GM21723 (cell line): ENCODE results near the gene C16orf96.

Source experiments
- ATAC-seq: cut with Tn5 transposase; IDR thresholded peaks from one replicate; pipeline ENCODE4 v1.9.1; 2021; ENCODE audit warnings: mild to moderate bottlenecking, moderate library complexity; ENCODE audit not compliant: unreplicated experiment

C16orf96 gene

GRCh38 chr16:4641895-4642294, 85.8 kb downstream of the C16orf96 start:
- no peak for ATAC-seq

GRCh38 chr16:4646773-4647643, 90.9 kb downstream of the C16orf96 start:
- no peak for ATAC-seq

- no peak for ATAC-seq
Measured at GRCh38 chr16:4647644-4647980, 91.5 kb downstream of the C16orf96 start.

- ATAC-seq = no peak
Measured at GRCh38 chr16:4648917-4649316, 92.8 kb downstream of the C16orf96 start.

GRCh38 chr16:4649744-4650442, 93.8 kb downstream of the C16orf96 start:
- no peak for ATAC-seq
